Measurements from ENCODE around the gene MAPK6.

GRCh38 chr15:52016316-52016715 is 2.7 kb upstream of the MAPK6 start:
- TF ChIP-seq, protein P1, sequence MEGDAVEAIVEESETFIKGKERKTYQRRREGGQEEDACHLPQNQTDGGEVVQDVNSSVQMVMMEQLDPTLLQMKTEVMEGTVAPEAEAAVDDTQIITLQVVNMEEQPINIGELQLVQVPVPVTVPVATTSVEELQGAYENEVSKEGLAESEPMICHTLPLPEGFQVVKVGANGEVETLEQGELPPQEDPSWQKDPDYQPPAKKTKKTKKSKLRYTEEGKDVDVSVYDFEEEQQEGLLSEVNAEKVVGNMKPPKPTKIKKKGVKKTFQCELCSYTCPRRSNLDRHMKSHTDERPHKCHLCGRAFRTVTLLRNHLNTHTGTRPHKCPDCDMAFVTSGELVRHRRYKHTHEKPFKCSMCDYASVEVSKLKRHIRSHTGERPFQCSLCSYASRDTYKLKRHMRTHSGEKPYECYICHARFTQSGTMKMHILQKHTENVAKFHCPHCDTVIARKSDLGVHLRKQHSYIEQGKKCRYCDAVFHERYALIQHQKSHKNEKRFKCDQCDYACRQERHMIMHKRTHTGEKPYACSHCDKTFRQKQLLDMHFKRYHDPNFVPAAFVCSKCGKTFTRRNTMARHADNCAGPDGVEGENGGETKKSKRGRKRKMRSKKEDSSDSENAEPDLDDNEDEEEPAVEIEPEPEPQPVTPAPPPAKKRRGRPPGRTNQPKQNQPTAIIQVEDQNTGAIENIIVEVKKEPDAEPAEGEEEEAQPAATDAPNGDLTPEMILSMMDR (IDR thresholded peaks at IDR 0.05; ENCODE audit: insufficient read depth, low read depth, low read length), result no peak
- TF ChIP-seq EZH2 (IDR thresholded peaks at IDR 0.05; ENCODE audit: insufficient read depth, low read length), result no peak
